ENCODE data around the gene PPM1G.

PPM1G gene

DNA sequence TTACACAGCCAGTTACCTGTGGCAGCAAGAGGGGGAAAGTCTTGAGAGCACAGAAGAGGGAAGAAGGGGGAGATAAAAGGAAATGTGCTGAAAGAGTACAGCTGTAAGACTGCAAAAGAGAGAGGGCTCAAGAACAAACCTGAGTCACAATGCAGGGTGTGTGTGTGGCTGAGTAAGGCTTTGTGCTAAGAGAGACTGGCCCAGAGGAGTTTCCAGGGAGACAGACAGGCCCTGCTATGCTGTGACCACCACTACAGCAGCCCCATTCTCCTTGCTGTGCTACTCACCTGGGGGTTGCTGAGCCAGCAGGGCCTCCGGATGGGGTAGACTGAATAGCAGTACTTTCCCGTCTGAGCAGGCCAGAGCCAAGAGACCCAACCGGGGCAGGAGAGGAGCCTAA is 74.1 kb downstream of the PPM1G start:
- DNase-seq (ENCODE audit: low read depth), result no peak
- TF ChIP-seq, protein P1, sequence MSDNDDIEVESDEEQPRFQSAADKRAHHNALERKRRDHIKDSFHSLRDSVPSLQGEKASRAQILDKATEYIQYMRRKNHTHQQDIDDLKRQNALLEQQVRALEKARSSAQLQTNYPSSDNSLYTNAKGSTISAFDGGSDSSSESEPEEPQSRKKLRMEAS (IDR thresholded peaks at IDR 0.05; ENCODE audit: low read depth, low read length), result no peak
- no peak for TF ChIP-seq POLR2A (IDR thresholded peaks at IDR 0.05; ENCODE audit: extremely low read depth, insufficient read length)
- TF ChIP-seq, protein P2, sequence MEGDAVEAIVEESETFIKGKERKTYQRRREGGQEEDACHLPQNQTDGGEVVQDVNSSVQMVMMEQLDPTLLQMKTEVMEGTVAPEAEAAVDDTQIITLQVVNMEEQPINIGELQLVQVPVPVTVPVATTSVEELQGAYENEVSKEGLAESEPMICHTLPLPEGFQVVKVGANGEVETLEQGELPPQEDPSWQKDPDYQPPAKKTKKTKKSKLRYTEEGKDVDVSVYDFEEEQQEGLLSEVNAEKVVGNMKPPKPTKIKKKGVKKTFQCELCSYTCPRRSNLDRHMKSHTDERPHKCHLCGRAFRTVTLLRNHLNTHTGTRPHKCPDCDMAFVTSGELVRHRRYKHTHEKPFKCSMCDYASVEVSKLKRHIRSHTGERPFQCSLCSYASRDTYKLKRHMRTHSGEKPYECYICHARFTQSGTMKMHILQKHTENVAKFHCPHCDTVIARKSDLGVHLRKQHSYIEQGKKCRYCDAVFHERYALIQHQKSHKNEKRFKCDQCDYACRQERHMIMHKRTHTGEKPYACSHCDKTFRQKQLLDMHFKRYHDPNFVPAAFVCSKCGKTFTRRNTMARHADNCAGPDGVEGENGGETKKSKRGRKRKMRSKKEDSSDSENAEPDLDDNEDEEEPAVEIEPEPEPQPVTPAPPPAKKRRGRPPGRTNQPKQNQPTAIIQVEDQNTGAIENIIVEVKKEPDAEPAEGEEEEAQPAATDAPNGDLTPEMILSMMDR (IDR thresholded peaks at IDR 0.05; ENCODE audit: low read depth, low read length), result no peak
- no peak for TF ChIP-seq MYC (IDR thresholded peaks at IDR 0.05; ENCODE audit: low read depth, low read length)
- H3K4me3 ChIP-seq (ENCODE audit: low read depth, low read length), result no peak overlapping the region

All from NB4 (cell line).